Measurements from ENCODE around the gene EID1.

Gene EID1

GRCh38 chr15:48891232-48891765, 13.4 kb downstream of the EID1 start:
- H3K27me3 ChIP-seq (ENCODE audit: insufficient read depth, low read length, poor library complexity), result no peaks in the 10 kb centered on the region
- ATAC-seq (ENCODE audit: insufficient read depth, low read depth), result no peak
- no peaks in the 10 kb centered on the region for H3K79me2 ChIP-seq (ENCODE audit: insufficient read depth, low read length)
- H3K9me3 ChIP-seq (ENCODE audit: insufficient read depth, low read length, severe bottlenecking), result no peaks in the 10 kb centered on the region
- no peaks in the 10 kb centered on the region for H3K4me1 ChIP-seq (ENCODE audit: insufficient read depth, low read length)
- no peak for TF ChIP-seq CTCF (IDR thresholded peaks at IDR 0.05; ENCODE audit: borderline replicate concordance, extremely low read depth, low read length, poor library complexity, severe bottlenecking)
- no peak for TF ChIP-seq EZH2 (IDR thresholded peaks at IDR 0.05; ENCODE audit: borderline replicate concordance, low read depth, low read length, severe bottlenecking)
- no peak overlapping the region for H3K9ac ChIP-seq (ENCODE audit: low read depth, low read length)
- H2AFZ ChIP-seq (ENCODE audit: low read depth, low read length), result no peak overlapping the region
- no peak overlapping the region for H3K4me2 ChIP-seq (ENCODE audit: insufficient read depth, low read length)
- DNase-seq, result no peak
- H4K20me1 ChIP-seq (ENCODE audit: insufficient read depth, low read length), result no peaks in the 10 kb centered on the region
- H3K36me3 ChIP-seq (ENCODE audit: insufficient read depth, low read length), result no peaks in the 10 kb centered on the region
- no peak overlapping the region for H3K4me3 ChIP-seq (ENCODE audit: low read depth in 1 of 2, low read length in 2 of 2)
- no peak overlapping the region for H3K27ac ChIP-seq (ENCODE audit: low read length)

GRCh38 chr15:48893311-48893710, 15.4 kb downstream of the EID1 start:
- Histone ChIP-seq H3K4me3 (ENCODE audit: low read depth in 1 of 2, low read length in 2 of 2) (no peak overlapping the region), H3K27ac (ENCODE audit: low read length) (no peak overlapping the region), H4K20me1 (ENCODE audit: insufficient read depth, low read length) (no peaks in the 10 kb centered on the region), H3K4me1 (ENCODE audit: insufficient read depth, low read length) (no peaks in the 10 kb centered on the region), H2AFZ (ENCODE audit: low read depth, low read length) (no peak overlapping the region), H3K79me2 (ENCODE audit: insufficient read depth, low read length) (no peaks in the 10 kb centered on the region), H3K9me3 (ENCODE audit: insufficient read depth, low read length, severe bottlenecking) (no peaks in the 10 kb centered on the region), H3K9ac (ENCODE audit: low read depth, low read length) (no peak overlapping the region), H3K4me2 (ENCODE audit: insufficient read depth, low read length) (no peak overlapping the region), H3K27me3 (ENCODE audit: insufficient read depth, low read length, poor library complexity) (no peaks in the 10 kb centered on the region), H3K36me3 (ENCODE audit: insufficient read depth, low read length) (no peaks in the 10 kb centered on the region)
- no peak for ATAC-seq (ENCODE audit: insufficient read depth, low read depth)
- DNase-seq, result no peak
- no peak for TF ChIP-seq EZH2 (IDR thresholded peaks at IDR 0.05; ENCODE audit: borderline replicate concordance, low read depth, low read length, severe bottlenecking)
- TF ChIP-seq CTCF (IDR thresholded peaks at IDR 0.05; ENCODE audit: borderline replicate concordance, extremely low read depth, low read length, poor library complexity, severe bottlenecking), result no peak

GRCh38 chr15:48896869-48897814, 19.2 kb downstream of the EID1 start:
- H3K9ac ChIP-seq (ENCODE audit: low read depth, low read length), result no peak overlapping the region
- no peak overlapping the region for H2AFZ ChIP-seq (ENCODE audit: low read depth, low read length)
- H3K27ac ChIP-seq (ENCODE audit: low read length), result no peak overlapping the region

More at GRCh38 chr15:48896869-48897814, 19.2 kb downstream of the EID1 start:
- no peak for TF ChIP-seq EZH2 (IDR thresholded peaks at IDR 0.05; ENCODE audit: borderline replicate concordance, low read depth, low read length, severe bottlenecking)
- no peak for TF ChIP-seq CTCF (IDR thresholded peaks at IDR 0.05; ENCODE audit: borderline replicate concordance, extremely low read depth, low read length, poor library complexity, severe bottlenecking)
- ATAC-seq (ENCODE audit: insufficient read depth, low read depth) (no peak), DNase-seq (no peak)
- Histone ChIP-seq H3K27me3 (ENCODE audit: insufficient read depth, low read length, poor library complexity) (no peaks in the 10 kb centered on the region), H4K20me1 (ENCODE audit: insufficient read depth, low read length) (no peaks in the 10 kb centered on the region), H3K9me3 (ENCODE audit: insufficient read depth, low read length, severe bottlenecking) (no peaks in the 10 kb centered on the region), H3K4me3 (ENCODE audit: low read depth in 1 of 2, low read length in 2 of 2) (no peak overlapping the region), H3K36me3 (ENCODE audit: insufficient read depth, low read length) (no peaks in the 10 kb centered on the region), H3K4me1 (ENCODE audit: insufficient read depth, low read length) (no peaks in the 10 kb centered on the region), H3K79me2 (ENCODE audit: insufficient read depth, low read length) (no peaks in the 10 kb centered on the region), H3K4me2 (ENCODE audit: insufficient read depth, low read length) (no peak overlapping the region)

Measured in DND-41 (cell line).